NCI-H446 treated with DMSO at 0.1 percent for 48 hours (cell line): ENCODE results near the gene CENPU.
"Not testable (repeated sequence)": the region's sequence is repeated elsewhere in the genome, so short reads cannot be mapped to it uniquely, and the experiment has no call there.

Experiments used
- DNase-seq: peaks from one replicate; lab custom pipeline; 2025; lab: John Stamatoyannopoulos, UW

The CENPU gene

DNA sequence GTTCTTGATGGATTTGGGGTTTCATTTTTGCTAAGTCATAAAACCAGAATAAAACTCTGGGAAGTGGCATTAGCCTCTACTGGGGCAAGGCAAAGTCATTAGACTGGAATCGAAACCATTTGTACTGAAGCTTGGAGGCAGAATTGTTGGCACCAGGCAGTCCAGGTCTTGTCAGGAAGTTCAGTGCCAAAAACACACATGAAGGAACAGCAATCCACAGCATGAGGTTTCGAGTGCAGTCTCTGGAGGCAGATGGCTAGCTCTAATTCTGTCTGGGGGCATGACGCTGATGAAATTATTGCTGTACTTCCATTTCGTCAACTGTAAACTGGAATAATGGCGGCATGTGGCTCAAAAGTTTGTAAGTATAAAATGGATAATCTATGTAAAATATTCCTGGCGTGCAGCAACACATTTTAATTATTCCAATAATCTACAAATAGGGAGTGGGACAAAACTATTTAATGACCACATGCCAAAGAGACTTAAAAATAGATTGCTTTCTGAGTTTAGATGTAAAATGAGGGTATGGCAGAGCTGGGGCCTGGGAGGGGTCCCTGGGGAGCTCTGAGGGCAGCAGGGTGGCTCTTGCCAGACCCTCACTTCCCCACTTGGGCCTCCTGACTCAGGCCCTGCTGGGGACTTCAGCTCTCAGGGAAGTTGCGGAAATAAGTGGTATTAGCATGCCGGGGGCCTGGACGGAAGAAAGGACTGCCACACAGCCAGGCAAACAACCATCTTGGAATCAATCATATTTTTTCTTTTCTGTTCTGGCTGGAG is 18.8 kb upstream of the CENPU start:
- peak; percentile 59 for DNase-seq

DNA sequence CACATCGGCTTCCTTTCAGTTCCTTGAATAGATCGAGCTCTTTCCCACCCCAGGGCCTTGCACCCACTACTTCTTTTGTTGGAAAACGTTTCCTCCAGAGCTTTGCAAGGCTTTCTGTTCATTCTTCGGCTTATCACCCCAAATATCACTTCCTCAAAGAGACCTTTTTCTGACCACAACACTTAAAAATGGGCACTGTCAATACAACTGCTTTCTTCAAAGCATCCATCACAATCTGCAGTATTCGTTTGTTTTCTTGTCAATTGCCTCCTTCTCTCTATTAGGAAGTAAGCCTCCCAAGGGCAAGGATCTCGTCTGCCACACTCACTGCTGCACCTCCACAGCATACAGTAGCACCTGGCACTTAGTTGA is 17.7 kb upstream of the CENPU start:
- DNase-seq: no peak

DNA sequence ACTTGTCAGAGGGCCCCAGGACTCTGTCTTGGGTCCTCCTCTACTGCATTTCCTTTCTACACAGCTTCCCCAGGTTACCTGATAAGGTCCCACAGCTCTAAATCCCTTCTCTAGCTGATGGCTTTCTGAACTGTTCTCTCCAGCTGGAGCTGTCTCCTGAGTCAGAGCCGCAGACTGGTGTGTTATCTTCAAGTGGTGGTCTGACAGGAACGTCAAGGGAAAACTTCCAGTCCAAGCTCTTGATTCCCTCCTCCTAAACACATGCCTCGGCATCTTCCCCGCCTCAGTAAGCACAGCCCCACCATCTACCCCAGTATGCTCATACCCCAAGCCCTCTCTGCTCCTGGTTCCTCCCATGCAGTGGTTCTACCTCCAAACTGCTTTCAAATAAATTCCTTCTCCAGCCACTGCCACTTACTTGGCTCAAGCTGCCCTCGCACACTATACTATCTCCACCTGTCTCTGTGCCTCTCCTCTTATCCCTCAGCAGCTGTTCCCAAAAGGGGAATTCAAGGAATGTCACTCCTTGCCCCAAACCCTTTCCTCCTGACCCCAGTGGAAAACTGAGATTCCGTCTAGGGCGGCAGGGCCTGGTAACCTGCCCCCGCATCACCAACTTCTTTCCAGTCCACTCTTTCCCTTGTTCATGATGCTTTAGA is 17.2 kb upstream of the CENPU start:
- no peak for DNase-seq

DNA sequence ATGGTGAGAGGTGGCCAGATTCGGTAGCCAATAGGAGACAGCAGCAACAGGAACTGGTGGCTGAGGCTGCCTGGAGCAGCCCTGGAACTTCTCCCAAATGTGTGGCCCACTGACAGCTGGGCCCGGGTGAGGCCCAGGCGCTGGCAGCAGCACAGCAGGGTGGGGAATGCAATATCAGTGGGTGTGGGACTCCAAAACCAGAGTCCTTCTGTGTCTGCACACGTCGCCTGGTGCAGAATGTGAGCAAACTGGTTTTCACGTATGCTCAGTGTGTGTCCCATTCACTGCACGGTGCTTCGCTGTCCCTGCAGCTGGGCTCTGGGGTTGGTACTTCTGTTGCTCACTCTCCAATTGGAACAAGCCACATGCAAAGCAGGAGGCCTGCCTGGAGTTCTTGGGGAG is 14.4 kb upstream of the CENPU start:
- DNase-seq: no peak

DNA sequence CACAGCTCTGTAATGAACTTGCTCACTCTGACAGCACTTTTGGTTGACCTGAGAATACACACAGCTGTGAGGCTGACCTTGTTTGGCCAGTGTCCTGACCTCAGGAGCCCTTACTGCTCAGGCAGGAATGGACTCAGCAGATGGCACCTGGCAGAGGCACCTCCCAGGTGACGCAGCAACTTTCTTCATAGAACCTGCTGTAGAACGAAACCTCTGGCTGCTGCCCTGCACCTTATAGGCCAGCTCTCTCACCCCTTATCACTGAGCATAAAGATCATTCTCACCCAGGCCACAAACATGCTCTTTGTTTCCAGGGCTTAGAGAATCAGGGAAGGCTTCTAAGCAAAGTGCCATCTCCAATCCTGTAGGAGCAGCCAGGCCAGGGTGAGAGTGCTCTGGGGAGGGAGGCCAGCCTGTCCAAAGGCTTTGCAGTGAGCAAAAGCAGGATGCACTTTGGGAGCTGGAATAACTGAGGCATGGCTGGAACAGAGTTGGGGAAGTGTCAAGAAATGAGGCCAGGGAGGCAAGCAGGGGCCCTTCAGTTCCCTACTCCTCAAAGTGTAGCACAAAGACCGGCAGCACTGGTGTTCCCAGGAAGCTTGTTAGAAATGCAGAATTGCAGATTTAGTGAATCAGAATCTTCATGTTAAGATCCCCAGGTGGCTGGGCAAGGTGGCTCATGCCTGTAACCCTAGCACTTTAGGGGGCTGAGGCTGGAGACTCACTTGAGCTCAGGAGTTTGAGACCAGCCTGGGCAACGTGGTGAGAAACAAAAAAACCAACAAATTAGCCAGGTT is 13.3 kb upstream of the CENPU start:
- DNase-seq: no peak

DNA sequence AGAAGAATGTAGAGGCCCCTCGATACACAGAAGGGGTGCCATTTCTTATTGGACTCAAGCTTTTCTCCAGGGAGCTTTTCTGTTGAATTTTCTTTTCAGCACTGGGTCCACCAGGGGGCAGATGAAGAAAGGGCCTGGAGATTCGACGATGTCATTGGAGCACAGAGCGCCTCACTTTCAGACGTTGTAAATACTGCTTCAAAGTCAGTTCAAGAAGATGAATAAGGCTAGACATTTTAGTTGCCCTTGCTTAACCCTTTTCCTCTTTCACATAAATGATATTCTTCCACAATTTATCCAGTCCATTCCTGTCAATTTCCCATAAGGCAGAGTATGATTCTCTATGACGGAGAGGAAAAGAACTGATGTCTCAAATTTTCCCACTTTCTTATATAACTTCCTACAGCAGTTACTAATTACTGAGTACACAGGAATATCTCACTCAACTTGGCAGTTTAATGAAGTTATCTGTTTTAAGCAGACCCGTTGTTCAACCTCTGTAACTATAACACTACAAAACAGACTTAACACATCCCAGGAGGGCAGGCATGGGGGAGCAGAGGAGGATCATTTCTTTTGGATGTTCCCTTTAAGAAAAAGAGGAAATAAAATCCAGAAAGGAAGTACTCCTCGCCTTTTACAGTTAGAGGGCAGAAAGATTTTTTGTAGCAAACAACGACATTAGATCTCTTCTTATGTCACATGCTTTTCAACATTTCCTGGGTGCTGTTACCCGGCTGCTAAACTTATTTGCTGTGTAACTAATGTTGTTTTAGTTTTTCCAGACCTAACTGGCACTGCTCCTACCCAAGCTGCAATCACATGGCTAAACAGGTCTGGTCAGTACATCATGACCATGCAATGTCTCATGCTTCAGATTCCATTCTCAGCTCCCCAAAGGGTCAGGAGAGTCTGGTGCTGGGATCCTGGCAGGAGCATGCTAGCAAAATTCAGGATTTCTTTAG is 12.2 kb upstream of the CENPU start:
- peak; percentile 16 for DNase-seq

DNA sequence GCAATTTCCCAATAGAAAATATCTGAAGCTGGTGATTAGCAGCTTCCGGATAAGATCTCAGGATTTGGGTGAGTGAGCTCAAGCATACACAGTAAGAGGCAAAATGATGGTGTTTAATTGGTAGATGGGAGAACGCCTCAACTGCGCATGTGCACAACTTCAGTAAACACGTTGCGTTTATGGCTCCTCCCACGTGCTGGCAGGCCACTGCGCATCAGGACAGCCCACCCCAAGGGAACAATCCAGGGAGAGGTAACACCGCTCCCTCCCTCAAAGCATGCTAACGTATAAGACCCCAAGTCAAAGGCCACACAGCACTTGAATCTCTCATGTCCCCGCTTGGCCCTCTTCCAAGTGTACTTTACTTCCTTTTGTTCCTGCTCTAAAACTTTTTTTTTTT is 10.3 kb upstream of the CENPU start:
- no peak for DNase-seq

DNA sequence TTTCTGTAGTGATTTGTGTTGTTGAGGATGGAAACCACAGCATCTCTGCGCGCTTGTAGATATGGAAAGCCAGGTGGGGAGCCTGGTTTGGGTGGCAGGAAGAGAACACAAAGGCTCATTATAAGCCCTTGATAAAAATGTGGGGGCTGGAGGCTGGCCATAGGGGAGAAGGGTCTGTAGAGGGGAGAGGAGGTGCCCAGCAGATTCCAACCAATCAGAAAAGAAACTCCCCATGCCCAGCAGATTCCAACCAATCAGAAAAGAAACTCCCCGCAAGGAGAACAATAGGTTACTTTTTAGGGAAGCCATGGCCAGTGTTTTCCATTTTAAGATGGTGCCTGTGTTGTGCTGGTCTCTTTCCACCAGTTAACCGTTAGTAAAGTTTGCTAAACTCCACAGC is 9.8 kb upstream of the CENPU start:
- no peak for DNase-seq

DNA sequence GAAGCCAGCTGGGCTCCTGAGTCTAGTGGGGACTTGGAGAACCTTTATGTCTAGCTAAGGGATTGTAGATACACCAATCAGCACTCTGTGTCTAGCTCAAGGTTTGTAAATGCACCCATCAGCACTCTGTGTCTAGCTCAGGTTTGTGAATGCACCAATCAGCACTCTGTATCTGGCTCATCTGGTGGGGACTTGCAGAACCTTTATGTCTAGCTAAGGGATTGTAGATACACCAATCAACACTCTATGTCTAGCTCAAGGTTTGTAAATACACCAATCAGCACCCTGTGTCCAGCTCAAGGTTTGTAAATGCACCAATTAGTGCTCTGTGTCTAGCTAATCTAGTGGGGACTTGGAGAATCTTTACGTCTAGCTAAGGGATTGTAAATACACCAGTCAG is 7.8 kb upstream of the CENPU start:
- DNase-seq: not testable (repeated sequence)

DNA sequence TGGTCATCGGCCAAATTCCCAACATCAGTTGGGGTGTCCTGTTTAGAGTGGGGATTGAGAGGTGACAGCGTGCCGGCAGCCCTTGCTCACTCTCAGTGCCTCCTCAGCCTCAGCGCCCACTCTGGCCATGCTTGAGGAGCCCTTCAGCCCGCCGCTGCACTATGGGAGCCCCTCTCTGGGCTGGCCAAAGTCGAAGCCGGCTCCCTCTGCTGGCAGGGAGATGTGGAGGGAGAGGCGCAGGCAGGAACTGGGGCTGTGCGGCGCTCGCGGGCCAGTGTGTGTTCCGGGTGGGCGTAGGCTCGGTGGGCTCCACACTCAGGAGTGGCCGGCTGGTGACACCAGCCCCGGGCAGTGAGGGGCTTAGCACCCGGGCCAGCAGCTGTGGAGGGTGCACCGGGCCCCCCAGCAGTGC is 7.1 kb upstream of the CENPU start:
- DNase-seq: no peak

DNA sequence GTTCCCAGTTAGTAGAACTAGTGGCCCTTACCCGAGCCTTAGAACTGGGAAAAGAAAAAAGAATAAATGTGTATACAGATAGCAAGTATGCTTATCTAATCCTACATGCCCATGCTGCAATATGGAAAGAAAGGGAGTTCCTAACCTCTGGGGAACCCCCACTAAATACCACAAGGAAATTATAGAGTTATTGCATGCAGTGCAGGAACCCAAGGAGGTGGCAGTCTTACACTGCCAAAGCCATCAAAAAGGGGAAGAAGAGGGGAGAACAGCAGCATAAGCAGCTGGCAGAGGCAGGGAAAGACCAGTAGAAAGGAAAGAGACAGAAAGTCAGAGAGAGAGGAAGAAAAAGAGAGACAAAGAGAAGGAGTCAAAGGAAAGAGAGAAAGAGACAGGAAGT is 5.7 kb upstream of the CENPU start:
- DNase-seq: not testable (repeated sequence)

DNA sequence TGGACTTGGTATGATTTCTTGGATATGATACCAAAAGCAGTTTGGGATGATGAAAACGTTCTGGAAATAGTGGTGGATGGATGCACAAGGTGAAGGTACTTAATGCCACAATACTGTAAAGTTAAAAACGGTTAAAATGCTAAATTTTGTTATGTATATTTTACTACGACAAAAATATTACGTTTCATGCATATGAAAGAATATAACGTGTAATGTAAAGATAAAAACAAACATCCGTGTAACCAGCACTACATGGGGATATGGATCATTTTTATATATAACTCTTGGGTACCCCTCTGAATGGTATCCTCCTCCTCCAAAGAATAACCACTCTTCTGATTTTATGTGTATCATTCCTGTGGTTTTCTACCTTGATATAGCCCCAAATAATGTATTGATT is 862 bp upstream of the CENPU start:
- no peak for DNase-seq

DNA sequence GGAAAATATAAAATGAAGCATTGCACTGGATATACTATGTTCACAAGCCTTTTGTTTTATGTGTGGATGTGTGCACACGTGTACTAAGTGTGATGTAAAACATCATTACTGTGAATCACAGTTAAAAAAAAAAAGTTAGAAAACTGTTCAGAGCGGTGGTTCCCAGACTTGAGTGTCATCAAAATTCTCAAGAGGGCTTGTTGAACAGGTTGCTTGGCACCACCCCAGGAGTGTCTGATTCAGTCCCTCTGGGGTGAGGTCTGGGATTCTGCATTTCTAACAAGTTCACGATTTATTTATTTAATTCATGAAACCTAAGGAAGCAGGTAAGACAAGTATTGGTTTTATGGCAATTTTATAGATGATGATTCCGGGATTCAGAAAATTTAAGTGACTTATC is 1.8 kb downstream of the CENPU start:
- DNase-seq: peak; percentile 20

DNA sequence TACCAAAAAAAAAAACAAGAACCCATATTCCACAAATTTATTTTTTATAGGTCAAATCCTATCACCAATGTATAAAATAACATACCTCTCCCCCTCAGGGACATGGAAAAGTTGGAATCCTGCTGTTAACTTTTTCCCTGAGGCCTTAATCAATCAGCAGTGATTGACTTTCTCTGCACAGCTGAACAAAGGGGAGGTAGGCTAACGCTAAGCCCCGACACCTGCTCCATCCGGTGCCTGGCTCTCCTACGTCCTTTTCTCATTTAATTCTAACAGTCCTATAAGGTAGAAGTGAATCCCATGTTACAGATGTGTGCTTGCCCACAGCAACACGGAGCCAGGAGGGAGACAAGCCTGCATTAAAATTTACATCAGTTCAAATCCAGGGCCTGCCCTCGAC is 2.8 kb downstream of the CENPU start:
- no peak for DNase-seq

DNA sequence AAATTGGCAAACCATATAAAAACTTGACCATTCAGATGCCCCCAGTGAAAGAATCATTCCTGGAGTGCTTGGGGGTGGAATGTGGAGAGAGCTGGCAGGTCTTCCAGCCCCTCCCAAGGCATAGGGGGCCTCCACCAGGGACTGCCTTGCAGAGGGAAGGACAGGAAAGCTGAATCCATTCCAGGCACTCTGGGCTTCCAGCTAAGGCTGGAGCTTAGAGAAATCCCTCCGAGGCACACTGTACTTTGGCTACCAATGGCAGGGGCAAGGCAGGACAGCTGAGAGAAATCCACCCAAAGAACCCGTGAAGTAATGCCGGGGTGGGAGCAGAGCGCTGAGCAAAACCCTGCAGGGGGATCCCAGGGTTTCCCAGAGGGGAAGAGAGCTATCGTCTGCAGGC is 4.0 kb downstream of the CENPU start:
- no peak for DNase-seq

DNA sequence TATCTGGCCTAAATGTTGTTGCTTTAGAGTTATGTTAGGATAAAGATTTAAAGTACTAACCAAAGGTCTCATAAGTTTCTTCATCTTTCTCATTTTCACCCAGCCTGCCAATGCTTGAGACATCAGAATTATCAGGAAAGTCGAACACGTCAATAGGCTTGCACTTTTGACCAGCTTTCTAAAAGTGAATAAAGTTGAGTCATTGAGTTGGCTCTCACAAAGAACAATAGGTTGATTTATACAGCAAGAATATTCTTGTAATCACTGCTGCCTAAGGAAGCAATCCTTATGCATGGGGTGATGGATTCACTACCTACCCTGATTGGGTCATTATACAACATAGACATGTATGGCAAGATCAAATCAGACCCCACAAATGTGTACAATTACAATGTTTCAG is 5.0 kb downstream of the CENPU start:
- DNase-seq: no peak

DNA sequence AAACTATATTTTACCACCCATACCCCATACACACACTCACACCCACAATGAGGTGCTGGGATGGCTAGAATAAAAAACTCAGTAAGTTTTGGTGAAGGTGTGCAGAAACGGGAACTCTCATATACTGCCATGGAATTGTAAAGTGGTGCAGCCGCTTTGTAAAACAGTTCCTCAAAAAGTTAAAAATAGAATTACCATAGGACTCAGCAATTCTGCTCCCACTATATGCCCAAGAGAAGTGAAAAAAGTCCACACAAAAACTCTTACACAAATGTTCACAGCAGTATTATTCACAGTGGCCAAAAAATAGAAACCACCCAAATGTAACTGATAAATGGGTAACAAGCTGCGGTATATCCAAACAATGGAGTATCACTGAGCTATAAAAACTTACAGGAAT is 6.5 kb downstream of the CENPU start:
- no peak for DNase-seq

DNA sequence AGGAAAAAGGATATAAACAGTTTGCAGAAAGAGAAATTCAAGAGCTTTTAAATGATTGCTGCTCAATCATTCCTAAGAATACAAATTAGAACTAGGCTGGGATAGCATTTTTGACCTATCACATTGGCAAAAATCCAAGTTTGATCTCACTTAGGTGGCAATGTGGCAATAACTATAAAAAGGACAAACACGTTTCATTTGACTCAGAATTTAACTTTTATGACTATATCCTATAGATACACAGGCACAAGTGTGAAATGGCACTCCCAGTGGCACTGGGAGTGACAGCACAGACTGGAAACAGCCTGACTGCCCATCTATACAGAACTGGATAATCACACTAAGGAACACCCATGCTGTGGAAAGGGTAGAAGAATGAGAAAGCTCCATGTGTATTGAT is 11.1 kb downstream of the CENPU start:
- no peak for DNase-seq

DNA sequence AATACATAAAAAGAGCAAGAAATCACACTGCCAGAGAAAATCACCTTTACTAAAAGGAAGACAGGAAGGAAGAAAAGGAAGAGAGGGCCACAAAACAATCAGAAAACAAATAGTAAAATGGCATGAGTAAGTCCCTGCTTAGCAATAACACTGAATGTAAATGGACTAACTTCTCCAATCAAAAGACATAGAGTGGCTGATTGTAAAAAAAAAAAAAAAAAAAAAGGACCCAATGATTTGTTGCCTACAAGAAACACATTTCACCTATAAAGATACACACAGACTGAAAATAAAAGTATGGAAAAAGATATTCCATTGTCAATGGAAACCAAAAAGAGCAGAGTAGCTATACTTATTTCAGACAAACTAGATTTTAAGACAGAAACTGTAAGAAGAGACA is 12.6 kb downstream of the CENPU start:
- no peak for DNase-seq

DNA sequence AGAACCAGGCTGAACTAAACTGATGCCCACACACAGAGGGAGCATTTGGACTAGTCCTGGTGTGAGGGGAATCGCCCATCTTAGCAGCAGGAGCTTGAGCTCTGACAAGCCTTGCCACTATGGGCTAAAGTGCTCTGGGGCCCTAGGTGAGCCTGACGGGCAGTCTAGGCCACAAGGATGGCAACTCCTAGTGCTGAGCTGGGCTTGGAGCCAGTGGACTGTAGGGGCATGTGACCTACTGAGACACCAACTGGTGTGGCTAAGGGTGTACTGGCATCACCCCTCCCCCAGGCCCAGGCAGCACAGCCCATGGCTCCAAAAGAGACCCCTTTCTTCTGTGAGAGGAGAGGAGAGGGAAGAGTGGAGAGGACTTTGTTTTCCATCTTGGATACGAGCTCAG is 14.5 kb downstream of the CENPU start:
- DNase-seq: no peak

DNA sequence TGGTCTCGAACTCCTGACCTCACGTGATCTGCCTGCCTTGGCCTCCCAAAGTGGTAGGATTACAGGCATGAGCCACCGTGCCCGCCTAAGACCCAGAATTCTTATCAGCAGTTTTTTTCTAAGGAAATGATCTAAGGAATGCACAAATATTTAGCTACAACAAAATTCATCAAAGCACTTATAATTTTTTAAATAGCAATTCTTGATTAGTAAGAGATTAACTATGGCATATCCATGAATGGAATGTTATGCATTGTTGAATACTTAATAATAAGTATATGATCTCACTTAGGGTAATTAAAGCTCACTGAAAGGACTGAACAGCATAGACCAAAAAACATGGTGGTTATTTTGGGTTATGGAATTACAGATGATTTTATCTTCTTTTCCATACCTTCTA is 18.4 kb downstream of the CENPU start:
- DNase-seq: no peak

DNA sequence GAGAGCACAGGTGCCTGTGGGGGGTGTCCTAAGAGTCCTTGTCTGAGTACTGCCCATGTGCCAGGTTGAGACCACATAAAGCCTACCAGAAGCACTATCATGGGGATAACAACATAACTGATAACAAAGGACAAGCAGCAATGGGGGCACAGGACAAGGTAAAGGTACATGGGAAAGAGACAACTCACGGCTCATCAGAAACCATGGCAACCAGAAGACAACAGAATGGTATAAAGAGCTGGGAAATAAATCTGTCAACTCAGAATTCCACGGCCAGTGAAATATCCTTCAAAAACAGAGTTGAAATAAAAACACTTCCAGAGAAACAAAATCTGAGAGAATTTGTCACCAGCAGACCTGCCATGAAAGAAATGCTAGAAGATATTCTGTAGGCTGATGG is 20.0 kb downstream of the CENPU start:
- DNase-seq: no peak
